ENCODE data around the gene ZNF446. TPM values are rescaled to one million over a fixed set of nuclear protein-coding genes. Genes with fewer than 3 reads are reported as not detected.

Gene ZNF446
- total and polyA plus RNA-seq, 2 donors (not counting 1 experiment from before 2014, with no cell fraction given) = 2.4 to 9.4 TPM

DNA sequence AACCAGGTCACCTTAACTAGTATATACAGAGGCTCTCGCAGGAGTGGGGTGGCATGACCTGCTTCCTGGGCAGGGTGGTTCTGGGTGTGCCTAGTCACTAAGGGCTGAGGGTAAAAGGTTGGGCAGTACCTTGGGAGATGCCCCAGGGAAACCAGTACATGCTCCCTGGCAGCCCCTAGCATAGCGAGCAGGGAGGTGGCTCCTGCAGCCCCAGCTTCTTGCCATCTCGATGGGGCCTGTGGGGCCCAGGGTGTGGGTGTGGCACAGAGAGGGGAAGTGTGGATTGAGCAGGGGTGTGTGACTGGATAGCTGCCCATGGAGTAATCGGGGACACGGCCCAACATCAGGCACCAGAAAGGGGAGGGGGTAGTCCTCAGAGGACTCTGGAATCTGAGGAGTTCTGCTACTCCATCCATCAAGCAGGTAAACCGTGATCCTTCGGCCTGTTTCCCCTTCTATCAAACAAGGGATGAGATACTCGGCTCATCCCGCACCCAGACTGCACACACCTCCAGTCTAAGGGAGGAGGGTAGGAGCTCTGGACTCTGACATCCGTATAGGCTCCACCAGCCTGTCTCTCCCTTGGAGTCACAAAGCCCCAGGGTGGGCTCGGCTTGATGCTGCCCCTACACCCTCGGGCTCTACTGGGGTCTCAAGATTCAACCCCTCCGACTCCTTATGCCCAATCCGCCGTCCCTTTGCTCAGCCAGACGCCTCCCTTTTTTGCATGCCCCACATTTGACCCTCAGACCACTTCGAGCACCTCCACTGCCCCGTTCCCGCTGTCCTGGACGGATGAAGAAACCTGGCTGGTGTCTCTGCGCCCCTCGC, 42.3 kb downstream of the ZNF446 start:
- no peaks in the 10 kb centered on the region for H3K27me3 ChIP-seq (ENCODE audit: control insufficient read depth, insufficient read depth, low read length)
- peak overlapping the region; percentile 83 to 97 (median 92) for H3K4me3 ChIP-seq (replicated peaks in 1 of 4; ENCODE audit: control extremely low read depth in 1 of 4, insufficient read depth in 1 of 4, low read depth in 3 of 4, low read length in 4 of 4)
- H4K20me1 ChIP-seq (ENCODE audit: control insufficient read depth, extremely low read depth, insufficient read depth, low read length) = no peaks in the 10 kb centered on the region
- no peak for DNase-seq (ENCODE audit: low read depth in 2 of 2)
- H3K9ac ChIP-seq (ENCODE audit: insufficient read depth, low read length) = peak overlapping the region; percentile 95
- peaks cover 9% of the 10 kb centered on the region for H3K36me3 ChIP-seq (ENCODE audit: control insufficient read depth, insufficient read depth, low read length)
- no peaks in the 10 kb centered on the region for H3K9me3 ChIP-seq (ENCODE audit: control insufficient read depth, insufficient read depth, low read depth, low read length)
- peak overlapping the region; percentile 99 for H3K4me2 ChIP-seq (ENCODE audit: extremely low read depth, insufficient read depth, low read length)
- peaks cover 9% of the 10 kb centered on the region for H3K4me1 ChIP-seq (ENCODE audit: control insufficient read depth, extremely low read depth, insufficient read depth, low read length)
- H2AFZ ChIP-seq (ENCODE audit: low read length) = no peak overlapping the region
- peak overlapping the region; percentile 94 for H3K27ac ChIP-seq (ENCODE audit: insufficient read depth, low read length)
- TF ChIP-seq CTCF (conservative IDR thresholded peaks at IDR 0.05 in 1 of 2, IDR thresholded peaks at IDR 0.05 in 1 of 2; ENCODE audit: low read depth in 1 of 2, low read length in 2 of 2) (no peak), EZH2 (IDR thresholded peaks at IDR 0.05; ENCODE audit: low read length, missing control alignments) (no peak)
- peaks cover 35% of the 10 kb centered on the region for H3K79me2 ChIP-seq (ENCODE audit: control insufficient read depth, insufficient read depth, low read length)

DNA sequence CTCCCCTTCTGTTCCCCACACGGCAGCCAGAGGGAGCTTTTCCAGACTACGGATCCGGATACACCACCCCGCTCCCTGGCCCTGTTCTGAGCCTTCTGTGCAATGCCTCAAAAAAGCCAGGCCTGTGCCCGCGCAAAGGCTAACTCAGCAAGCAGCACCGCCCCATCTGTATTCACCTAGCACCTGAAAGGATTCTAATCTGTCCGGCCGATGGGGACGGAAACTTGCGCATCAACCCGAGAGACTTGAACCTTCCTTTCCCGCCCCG, 42.9 kb downstream of the ZNF446 start:
- peak; percentile 72 to 79 for DNase-seq (ENCODE audit: low read depth in 2 of 2)
- Histone ChIP-seq H2AFZ (ENCODE audit: low read length) (peak overlapping the region; percentile 71), H3K79me2 (ENCODE audit: control insufficient read depth, insufficient read depth, low read length) (peaks cover 35% of the 10 kb centered on the region), H4K20me1 (ENCODE audit: control insufficient read depth, extremely low read depth, insufficient read depth, low read length) (no peaks in the 10 kb centered on the region), H3K4me1 (ENCODE audit: control insufficient read depth, extremely low read depth, insufficient read depth, low read length) (peaks cover 9% of the 10 kb centered on the region), H3K4me3 (replicated peaks in 1 of 4; ENCODE audit: control extremely low read depth in 1 of 4, insufficient read depth in 1 of 4, low read depth in 3 of 4, low read length in 4 of 4) (peak overlapping the region; percentile 83 to 97 (median 92)), H3K4me2 (ENCODE audit: extremely low read depth, insufficient read depth, low read length) (peak overlapping the region; percentile 99), H3K9ac (ENCODE audit: insufficient read depth, low read length) (peak overlapping the region; percentile 95), H3K9me3 (ENCODE audit: control insufficient read depth, insufficient read depth, low read depth, low read length) (no peaks in the 10 kb centered on the region), H3K36me3 (ENCODE audit: control insufficient read depth, insufficient read depth, low read length) (peaks cover 9% of the 10 kb centered on the region), H3K27me3 (ENCODE audit: control insufficient read depth, insufficient read depth, low read length) (no peaks in the 10 kb centered on the region), H3K27ac (ENCODE audit: insufficient read depth, low read length) (peak overlapping the region; percentile 94)
- TF ChIP-seq CTCF (conservative IDR thresholded peaks at IDR 0.05 in 1 of 2, IDR thresholded peaks at IDR 0.05 in 1 of 2; ENCODE audit: low read depth in 1 of 2, low read length in 2 of 2) (peak; percentile 68 to 80), EZH2 (IDR thresholded peaks at IDR 0.05; ENCODE audit: low read length, missing control alignments) (no peak)

DNA sequence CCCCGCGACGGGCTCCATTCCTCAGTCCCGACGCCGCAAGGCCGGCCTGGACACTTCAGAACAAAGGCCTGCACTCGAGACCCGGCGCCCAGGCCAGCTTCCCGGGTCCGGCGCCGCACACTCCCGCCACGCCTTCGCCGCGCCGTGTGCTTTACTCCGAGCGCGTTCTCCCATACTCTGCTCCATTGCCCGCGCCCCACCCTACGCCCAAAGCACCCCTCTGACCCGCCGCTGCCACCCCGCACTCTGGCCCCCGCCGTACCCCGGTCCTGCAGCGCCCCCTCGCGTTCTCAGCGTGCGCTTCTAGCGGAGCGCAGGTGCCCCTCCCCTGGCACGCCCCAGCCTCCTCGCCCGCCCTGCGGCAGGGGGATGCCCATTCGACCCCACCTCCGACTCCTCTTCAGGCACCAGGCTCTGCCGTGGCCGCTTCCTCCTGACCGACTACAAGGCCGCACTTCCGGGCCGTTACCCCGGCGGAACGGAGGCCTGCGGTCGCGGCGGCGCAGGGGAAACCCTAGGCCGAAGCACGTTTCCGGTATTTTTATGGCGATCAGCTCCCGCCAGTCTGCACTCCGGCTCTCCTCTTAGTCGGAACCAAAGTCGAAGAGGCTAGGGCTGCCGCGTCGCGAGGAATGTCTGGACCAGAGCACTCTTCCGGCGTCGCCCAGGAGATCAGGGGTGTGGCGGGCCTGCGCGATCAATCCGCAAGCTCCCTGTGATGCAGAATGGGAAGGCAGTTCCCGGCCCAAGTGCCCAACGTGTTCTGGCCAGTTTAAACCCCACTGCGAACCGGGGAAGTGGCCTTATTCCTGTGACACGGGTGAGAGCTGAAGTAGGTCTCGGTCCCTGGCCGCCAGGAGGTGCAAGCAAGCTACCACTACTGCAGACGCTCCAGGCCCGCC, 43.5 kb downstream of the ZNF446 start, which contains the start of gene ZBTB45:
Gene ZBTB45, minus strand, starts transcription at position 456 of the 902 bp plus-strand sequence. CDS start 2,137 bp downstream, outside the sequence.
- H3K4me1 ChIP-seq (ENCODE audit: control insufficient read depth, extremely low read depth, insufficient read depth, low read length) = peaks cover 9% of the 10 kb centered on the region
- H3K4me3 ChIP-seq (replicated peaks in 1 of 4; ENCODE audit: control extremely low read depth in 1 of 4, insufficient read depth in 1 of 4, low read depth in 3 of 4, low read length in 4 of 4) = peak within 1 kb of the TSS; percentile 83 to 97 (median 92)
- peaks cover 9% of the 10 kb centered on the region for H3K36me3 ChIP-seq (ENCODE audit: control insufficient read depth, insufficient read depth, low read length)
- no peaks in the 10 kb centered on the region for H3K27me3 ChIP-seq (ENCODE audit: control insufficient read depth, insufficient read depth, low read length)
- H4K20me1 ChIP-seq (ENCODE audit: control insufficient read depth, extremely low read depth, insufficient read depth, low read length) = no peaks in the 10 kb centered on the region
- TF ChIP-seq EZH2 (IDR thresholded peaks at IDR 0.05; ENCODE audit: low read length, missing control alignments) (no peak), CTCF (conservative IDR thresholded peaks at IDR 0.05 in 1 of 2, IDR thresholded peaks at IDR 0.05 in 1 of 2; ENCODE audit: low read depth in 1 of 2, low read length in 2 of 2) (peak; percentile 57 to 62)
- peak within 1 kb of the TSS; percentile 99 for H3K4me2 ChIP-seq (ENCODE audit: extremely low read depth, insufficient read depth, low read length)
- H3K9me3 ChIP-seq (ENCODE audit: control insufficient read depth, insufficient read depth, low read depth, low read length) = no peaks in the 10 kb centered on the region
- peaks cover 33% of the 10 kb centered on the region for H3K79me2 ChIP-seq (ENCODE audit: control insufficient read depth, insufficient read depth, low read length)
- peak; percentile 97 to 98 for DNase-seq (ENCODE audit: low read depth in 2 of 2)
- peak within 1 kb of the TSS; percentile 95 for H3K9ac ChIP-seq (ENCODE audit: insufficient read depth, low read length)
- H3K27ac ChIP-seq (ENCODE audit: insufficient read depth, low read length) = peak within 1 kb of the TSS; percentile 94
- peak within 1 kb of the TSS; percentile 92 for H2AFZ ChIP-seq (ENCODE audit: low read length)
